ENCODE data around the gene PTDSS2. TPM values are rescaled to one million over a fixed set of nuclear protein-coding genes. Genes with fewer than 3 reads are reported as not detected.
A peak's percentile ranks its signal among the peaks of the same experiment; 100 is the strongest.

Gene PTDSS2
- total and polyA plus RNA-seq, 2 experiments from 2014 or later, result 22.7 to 145 TPM

DNA sequence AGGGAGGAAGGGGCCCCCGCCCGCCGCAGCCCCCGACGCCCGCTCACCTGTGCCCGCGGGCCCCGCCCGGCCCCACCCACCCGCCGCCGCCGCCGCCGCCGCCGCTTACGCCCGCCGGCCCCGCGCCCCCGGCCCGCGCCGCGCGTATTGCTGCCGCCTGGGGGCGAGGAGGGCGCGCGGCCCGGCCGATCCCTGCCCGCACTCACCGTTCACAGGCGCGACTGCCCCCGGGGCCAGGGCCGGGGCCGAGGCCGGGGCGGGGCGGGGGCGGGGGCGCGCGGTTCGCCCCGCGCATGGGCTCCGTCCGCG, 85.1 kb downstream of the PTDSS2 start:
- TF ChIP-seq, protein P1, sequence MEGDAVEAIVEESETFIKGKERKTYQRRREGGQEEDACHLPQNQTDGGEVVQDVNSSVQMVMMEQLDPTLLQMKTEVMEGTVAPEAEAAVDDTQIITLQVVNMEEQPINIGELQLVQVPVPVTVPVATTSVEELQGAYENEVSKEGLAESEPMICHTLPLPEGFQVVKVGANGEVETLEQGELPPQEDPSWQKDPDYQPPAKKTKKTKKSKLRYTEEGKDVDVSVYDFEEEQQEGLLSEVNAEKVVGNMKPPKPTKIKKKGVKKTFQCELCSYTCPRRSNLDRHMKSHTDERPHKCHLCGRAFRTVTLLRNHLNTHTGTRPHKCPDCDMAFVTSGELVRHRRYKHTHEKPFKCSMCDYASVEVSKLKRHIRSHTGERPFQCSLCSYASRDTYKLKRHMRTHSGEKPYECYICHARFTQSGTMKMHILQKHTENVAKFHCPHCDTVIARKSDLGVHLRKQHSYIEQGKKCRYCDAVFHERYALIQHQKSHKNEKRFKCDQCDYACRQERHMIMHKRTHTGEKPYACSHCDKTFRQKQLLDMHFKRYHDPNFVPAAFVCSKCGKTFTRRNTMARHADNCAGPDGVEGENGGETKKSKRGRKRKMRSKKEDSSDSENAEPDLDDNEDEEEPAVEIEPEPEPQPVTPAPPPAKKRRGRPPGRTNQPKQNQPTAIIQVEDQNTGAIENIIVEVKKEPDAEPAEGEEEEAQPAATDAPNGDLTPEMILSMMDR (conservative IDR thresholded peaks at IDR 0.05; ENCODE audit: low read depth in 2 of 2), result no peak
- TF ChIP-seq ZNF114 (CRISPR knock-in tag; IDR thresholded peaks at IDR 0.05), result no peak
- TF ChIP-seq JUNB (IDR thresholded peaks at IDR 0.05; ENCODE audit: unreplicated experiment), result no peak
- TF ChIP-seq, protein P2, sequence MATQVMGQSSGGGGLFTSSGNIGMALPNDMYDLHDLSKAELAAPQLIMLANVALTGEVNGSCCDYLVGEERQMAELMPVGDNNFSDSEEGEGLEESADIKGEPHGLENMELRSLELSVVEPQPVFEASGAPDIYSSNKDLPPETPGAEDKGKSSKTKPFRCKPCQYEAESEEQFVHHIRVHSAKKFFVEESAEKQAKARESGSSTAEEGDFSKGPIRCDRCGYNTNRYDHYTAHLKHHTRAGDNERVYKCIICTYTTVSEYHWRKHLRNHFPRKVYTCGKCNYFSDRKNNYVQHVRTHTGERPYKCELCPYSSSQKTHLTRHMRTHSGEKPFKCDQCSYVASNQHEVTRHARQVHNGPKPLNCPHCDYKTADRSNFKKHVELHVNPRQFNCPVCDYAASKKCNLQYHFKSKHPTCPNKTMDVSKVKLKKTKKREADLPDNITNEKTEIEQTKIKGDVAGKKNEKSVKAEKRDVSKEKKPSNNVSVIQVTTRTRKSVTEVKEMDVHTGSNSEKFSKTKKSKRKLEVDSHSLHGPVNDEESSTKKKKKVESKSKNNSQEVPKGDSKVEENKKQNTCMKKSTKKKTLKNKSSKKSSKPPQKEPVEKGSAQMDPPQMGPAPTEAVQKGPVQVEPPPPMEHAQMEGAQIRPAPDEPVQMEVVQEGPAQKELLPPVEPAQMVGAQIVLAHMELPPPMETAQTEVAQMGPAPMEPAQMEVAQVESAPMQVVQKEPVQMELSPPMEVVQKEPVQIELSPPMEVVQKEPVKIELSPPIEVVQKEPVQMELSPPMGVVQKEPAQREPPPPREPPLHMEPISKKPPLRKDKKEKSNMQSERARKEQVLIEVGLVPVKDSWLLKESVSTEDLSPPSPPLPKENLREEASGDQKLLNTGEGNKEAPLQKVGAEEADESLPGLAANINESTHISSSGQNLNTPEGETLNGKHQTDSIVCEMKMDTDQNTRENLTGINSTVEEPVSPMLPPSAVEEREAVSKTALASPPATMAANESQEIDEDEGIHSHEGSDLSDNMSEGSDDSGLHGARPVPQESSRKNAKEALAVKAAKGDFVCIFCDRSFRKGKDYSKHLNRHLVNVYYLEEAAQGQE (IDR thresholded peaks at IDR 0.05; ENCODE audit: unreplicated experiment), result no peak
- TF ChIP-seq CREB1 (CRISPR knock-in tag; IDR thresholded peaks at IDR 0.05; ENCODE audit: low read depth), result no peak
- no peak for TF ChIP-seq STAT1 (IDR thresholded peaks at IDR 0.05; ENCODE audit: unreplicated experiment)
- no peak for TF ChIP-seq EZH2phosphoT487 (IDR thresholded peaks at IDR 0.05; ENCODE audit: unreplicated experiment)
- TF ChIP-seq, protein P3, sequence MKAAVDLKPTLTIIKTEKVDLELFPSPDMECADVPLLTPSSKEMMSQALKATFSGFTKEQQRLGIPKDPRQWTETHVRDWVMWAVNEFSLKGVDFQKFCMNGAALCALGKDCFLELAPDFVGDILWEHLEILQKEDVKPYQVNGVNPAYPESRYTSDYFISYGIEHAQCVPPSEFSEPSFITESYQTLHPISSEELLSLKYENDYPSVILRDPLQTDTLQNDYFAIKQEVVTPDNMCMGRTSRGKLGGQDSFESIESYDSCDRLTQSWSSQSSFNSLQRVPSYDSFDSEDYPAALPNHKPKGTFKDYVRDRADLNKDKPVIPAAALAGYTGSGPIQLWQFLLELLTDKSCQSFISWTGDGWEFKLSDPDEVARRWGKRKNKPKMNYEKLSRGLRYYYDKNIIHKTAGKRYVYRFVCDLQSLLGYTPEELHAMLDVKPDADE (IDR thresholded peaks at IDR 0.05), result no peak
- TF ChIP-seq, protein P4, sequence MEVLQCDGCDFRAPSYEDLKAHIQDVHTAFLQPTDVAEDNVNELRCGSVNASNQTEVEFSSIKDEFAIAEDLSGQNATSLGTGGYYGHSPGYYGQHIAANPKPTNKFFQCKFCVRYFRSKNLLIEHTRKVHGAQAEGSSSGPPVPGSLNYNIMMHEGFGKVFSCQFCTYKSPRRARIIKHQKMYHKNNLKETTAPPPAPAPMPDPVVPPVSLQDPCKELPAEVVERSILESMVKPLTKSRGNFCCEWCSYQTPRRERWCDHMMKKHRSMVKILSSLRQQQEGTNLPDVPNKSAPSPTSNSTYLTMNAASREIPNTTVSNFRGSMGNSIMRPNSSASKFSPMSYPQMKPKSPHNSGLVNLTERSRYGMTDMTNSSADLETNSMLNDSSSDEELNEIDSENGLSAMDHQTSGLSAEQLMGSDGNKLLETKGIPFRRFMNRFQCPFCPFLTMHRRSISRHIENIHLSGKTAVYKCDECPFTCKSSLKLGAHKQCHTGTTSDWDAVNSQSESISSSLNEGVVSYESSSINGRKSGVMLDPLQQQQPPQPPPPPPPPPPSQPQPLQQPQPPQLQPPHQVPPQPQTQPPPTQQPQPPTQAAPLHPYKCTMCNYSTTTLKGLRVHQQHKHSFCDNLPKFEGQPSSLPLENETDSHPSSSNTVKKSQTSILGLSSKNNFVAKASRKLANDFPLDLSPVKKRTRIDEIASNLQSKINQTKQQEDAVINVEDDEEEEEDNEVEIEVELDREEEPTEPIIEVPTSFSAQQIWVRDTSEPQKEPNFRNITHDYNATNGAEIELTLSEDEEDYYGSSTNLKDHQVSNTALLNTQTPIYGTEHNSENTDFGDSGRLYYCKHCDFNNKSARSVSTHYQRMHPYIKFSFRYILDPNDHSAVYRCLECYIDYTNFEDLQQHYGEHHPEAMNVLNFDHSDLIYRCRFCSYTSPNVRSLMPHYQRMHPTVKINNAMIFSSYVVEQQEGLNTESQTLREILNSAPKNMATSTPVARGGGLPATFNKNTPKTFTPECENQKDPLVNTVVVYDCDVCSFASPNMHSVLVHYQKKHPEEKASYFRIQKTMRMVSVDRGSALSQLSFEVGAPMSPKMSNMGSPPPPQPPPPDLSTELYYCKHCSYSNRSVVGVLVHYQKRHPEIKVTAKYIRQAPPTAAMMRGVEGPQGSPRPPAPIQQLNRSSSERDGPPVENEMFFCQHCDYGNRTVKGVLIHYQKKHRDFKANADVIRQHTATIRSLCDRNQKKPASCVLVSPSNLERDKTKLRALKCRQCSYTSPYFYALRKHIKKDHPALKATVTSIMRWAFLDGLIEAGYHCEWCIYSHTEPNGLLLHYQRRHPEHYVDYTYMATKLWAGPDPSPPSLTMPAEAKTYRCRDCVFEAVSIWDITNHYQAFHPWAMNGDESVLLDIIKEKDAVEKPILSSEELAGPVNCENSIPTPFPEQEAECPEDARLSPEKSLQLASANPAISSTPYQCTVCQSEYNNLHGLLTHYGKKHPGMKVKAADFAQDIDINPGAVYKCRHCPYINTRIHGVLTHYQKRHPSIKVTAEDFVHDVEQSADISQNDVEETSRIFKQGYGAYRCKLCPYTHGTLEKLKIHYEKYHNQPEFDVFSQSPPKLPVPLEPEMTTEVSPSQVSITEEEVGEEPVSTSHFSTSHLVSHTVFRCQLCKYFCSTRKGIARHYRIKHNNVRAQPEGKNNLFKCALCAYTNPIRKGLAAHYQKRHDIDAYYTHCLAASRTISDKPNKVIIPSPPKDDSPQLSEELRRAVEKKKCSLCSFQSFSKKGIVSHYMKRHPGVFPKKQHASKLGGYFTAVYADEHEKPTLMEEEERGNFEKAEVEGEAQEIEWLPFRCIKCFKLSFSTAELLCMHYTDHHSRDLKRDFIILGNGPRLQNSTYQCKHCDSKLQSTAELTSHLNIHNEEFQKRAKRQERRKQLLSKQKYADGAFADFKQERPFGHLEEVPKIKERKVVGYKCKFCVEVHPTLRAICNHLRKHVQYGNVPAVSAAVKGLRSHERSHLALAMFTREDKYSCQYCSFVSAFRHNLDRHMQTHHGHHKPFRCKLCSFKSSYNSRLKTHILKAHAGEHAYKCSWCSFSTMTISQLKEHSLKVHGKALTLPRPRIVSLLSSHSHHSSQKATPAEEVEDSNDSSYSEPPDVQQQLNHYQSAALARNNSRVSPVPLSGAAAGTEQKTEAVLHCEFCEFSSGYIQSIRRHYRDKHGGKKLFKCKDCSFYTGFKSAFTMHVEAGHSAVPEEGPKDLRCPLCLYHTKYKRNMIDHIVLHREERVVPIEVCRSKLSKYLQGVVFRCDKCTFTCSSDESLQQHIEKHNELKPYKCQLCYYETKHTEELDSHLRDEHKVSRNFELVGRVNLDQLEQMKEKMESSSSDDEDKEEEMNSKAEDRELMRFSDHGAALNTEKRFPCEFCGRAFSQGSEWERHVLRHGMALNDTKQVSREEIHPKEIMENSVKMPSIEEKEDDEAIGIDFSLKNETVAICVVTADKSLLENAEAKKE (CRISPR knock-in tag; IDR thresholded peaks at IDR 0.05), result no peak
- TF ChIP-seq NANOG (IDR thresholded peaks at IDR 0.05; ENCODE audit: borderline replicate concordance), result no peak
- no peak for TF ChIP-seq ZNF331 (CRISPR knock-in tag; IDR thresholded peaks at IDR 0.05; ENCODE audit: low read depth)
- no peak for TF ChIP-seq POLR2AphosphoS5 (IDR thresholded peaks at IDR 0.05; ENCODE audit: low read depth)
- TF ChIP-seq EZH2 (IDR thresholded peaks at IDR 0.05; ENCODE audit: low read depth, unreplicated experiment), result no peak
- H3K4me3 Mint-ChIP-seq, result no peak overlapping the region

More for the DNA sequence above, 85.1 kb downstream of the PTDSS2 start:
- Histone ChIP-seq H3K27me3 (ENCODE audit: insufficient read depth) (peaks cover 17% of the 10 kb centered on the region; the same call in 1 of the 2 replicates), H3K4me1 (ENCODE audit: insufficient read depth) (no peaks in the 10 kb centered on the region; the same call in 1 of the 2 replicates), H4K20me1 (replicated peaks; ENCODE audit: insufficient read depth) (0 out of 2 replicates have a peak, but pooled peaks cover 2% of the 10 kb centered on the region), H3K4me2 (no peak overlapping the region), H2AFZ (no peak overlapping the region), H3K9me2 (ENCODE audit: insufficient read depth) (no peaks in the 10 kb centered on the region), H3K79me2 (replicated peaks; ENCODE audit: insufficient read depth) (no peaks in the 10 kb centered on the region; the same call in 1 of the 2 replicates), H3K27ac (ENCODE audit: low read depth) (no peak overlapping the region), H3F3A (replicated peaks; ENCODE audit: low read depth) (peaks cover 11% of the 10 kb centered on the region), H3K4me3 (peak overlapping the region; percentile 81), H3K36me3 (ENCODE audit: insufficient read depth) (no peaks in the 10 kb centered on the region)
- Mint-ChIP-seq H3K36me3 (ENCODE audit: low read depth) (peaks cover 10% of the 10 kb centered on the region; the same call in 2 of the 3 replicates), H3K4me1 (peaks cover 3% of the 10 kb centered on the region; the same call in 2 of the 3 replicates), H3K27ac (no peak overlapping the region), H3K9me3 (peaks cover 2% of the 10 kb centered on the region; the same call in 2 of the 3 replicates), H3K27me3 (ENCODE audit: insufficient read depth, low read depth, poor library complexity) (peaks cover 21% of the 10 kb centered on the region)
- no peak for DNase-seq (ENCODE audit: low spot score)
- no peak for ATAC-seq

Measured in GM23338 (cell line).